Islet of Langerhans (tissue), 1 donor: ENCODE measurements around the gene CDC42BPG.
"Not testable (repeated sequence)": the region's sequence is repeated elsewhere in the genome, so short reads cannot be mapped to it uniquely, and the experiment has no call there.

ENCODE experiments used
- FAIRE-seq: peaks from one replicate; lab custom pipeline; 2011; peaks lifted over from hg19 to GRCh38; lab: Jason Lieb, UNC

The CDC42BPG gene

DNA sequence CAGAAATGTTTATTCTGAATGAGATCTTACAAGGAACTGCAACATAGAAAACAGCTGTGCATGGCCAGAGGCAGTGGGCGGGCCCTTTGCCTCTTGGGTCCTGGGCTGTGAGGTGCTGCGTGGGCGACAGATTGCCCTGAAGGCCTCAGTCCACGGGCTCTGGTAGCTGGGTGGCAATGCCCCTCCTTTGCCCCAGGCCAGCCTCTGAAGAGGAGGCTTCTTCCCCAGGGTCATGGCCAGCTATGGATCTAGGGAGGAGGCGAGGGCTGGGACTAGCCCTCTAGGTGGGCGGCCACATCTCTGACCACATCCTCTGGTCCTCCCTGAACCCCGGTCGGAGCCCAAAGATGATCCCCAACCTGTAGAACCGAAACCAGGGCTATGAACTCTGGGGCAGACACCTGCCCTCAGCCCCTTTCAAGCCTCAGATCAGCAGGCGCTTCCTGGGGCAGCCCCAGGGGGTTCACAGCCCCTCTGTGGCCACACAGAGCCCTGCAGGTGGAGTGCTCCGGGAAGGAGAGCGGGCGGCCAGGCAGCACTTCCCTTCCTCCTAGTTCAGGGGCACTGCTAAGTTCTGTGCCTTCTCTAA is 6.6 kb upstream of the CDC42BPG start:
- FAIRE-seq, result no peak

DNA sequence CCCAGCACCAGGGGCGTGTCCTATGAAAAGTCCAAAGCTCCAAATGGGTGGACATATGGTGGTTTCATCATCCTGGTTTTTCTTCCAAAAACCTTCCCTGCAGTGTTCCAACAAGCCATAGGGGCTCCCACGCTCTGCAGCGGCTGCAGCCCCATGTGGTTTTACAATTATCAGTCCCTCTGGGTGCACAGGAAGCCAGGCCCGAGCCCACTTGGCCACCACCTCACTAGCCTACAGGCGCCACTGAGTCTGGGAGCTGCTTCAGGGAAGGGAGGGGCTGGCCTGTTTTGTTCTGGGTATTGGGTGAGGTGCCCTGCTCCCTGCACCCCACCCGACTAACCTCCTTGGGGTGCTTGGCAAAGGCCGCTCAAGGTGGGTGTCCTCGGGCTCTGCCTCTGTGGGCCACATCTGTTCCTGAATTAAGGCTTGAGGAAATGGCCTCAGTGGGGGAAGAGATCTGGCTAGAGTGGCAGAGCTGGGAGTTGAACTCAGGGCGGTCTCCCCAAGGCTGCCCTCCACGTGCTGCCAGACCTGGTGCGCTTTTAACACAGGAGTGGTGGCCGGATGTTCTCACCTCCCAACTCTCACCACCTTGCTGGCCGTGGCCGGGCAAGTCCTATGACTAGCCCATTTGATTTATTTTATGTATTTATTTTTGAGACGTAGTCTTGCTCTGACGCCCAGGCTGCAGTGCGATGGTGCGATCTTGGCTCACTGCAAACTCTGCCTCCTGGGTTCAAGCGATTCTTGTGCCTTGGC is 5.3 kb upstream of the CDC42BPG start:
- FAIRE-seq, result no peak

DNA sequence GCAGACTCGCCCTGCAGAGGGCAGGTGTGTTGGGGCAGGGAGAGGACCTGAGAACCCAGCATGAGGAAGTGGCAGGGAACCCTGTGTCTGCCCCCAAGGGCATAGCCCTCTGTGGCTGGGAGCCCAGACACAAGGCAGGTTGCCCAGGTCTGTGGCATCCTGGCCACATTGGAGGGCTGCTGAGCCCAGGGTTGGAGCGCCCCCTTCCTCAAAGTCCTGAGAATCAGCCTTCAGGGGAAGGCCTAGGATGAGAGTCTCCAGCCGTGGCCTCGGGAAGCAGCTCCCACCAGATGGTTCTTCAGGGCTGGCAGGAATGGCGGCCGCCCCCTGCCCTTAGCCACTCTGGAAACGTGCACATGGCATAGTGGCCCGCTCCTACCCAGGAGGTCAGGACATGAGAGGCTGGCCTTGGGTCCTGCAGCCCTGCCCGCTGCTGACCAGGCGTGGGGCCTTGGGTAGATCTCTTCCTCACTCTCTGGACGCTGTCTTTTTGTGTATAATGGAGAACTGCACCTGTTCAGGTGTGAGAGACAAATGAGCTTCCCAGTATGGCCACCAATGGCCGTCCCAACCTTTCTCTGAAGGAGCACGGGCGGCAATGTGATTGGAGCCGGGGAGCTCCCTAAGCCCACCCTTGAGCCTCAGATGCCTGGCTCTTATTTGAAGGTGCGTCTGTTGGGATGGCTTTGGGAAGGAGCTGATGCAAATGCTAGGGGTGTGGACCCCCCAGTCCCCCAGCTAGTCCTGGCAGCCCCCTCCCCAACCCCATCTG is 4.6 kb upstream of the CDC42BPG start:
- FAIRE-seq, result no peak

- no peak for FAIRE-seq
These were observed 3.9 kb upstream of the CDC42BPG start for GRCh38 chr11:64848214-64848825.

- FAIRE-seq, result no peak
These were observed 2.7 kb upstream of the CDC42BPG start for GRCh38 chr11:64846998-64847666.

GRCh38 chr11:64845776-64846129 is 1.3 kb upstream of the CDC42BPG start:
- not testable (repeated sequence) for FAIRE-seq

GRCh38 chr11:64845129-64845775 is 799 bp upstream of the CDC42BPG start:
- no peak for FAIRE-seq

GRCh38 chr11:64843686-64844329 is 645 bp downstream of the CDC42BPG start:
- FAIRE-seq, result no peak

GRCh38 chr11:64842851-64843685 is 1.4 kb downstream of the CDC42BPG start:
- FAIRE-seq, result no peak

DNA sequence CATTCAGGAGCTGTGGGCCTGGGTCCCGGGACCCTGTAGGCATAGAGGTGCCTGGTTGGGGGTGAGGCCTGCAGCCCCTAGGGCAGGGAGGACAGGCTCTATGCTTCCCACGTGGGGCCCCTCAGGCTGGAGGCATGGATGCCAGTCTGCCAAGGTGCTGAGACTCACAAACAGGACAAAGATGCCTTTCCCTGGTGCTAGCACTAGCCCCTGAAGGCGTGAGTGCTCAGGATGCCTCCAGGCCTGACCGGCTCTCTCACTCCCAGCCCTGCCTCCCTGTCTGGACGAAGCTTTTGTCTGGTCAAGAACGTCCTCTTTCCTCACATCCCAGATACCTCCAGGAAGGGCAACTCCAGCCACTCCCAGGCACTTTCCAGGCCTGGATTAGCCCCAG is 2.1 kb downstream of the CDC42BPG start:
- no peak for FAIRE-seq

DNA sequence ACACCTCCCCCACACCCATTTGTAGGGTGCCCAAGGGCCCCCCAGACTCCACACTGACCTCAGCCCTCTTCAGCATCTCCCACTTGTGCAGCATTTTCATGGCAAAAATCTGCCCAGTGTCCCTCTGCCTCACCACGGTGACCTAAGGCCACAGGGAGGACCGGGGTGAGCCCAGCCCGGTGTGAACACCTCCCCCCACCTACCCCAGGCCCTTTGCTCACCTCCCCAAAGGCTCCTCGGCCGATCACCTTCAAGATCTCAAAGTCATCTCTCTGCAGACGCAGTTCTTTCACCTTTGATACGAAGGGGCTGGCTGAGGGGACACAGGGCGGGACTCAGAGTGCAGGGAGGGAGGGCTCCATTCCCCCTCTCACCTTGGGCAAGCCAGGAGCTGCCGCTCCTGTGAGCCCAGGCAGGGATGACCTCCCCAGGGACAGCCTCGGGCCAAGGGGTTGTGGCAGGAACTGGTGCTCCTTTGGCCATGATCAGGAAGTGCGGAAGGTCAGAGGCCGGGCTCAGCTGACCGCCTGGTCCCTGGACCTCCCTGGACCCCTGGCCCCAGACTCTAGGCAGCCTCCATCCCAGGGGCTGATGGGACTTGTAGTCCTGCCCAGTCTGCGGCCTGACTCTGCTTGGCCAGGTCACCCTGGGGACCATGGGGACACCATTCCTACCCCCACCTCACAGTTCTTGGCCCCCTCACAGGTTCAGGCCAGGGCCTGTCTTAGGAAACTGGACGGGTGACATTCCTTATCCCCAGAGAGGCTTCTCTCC is 2.7 kb downstream of the CDC42BPG start:
- FAIRE-seq, result no peak

DNA sequence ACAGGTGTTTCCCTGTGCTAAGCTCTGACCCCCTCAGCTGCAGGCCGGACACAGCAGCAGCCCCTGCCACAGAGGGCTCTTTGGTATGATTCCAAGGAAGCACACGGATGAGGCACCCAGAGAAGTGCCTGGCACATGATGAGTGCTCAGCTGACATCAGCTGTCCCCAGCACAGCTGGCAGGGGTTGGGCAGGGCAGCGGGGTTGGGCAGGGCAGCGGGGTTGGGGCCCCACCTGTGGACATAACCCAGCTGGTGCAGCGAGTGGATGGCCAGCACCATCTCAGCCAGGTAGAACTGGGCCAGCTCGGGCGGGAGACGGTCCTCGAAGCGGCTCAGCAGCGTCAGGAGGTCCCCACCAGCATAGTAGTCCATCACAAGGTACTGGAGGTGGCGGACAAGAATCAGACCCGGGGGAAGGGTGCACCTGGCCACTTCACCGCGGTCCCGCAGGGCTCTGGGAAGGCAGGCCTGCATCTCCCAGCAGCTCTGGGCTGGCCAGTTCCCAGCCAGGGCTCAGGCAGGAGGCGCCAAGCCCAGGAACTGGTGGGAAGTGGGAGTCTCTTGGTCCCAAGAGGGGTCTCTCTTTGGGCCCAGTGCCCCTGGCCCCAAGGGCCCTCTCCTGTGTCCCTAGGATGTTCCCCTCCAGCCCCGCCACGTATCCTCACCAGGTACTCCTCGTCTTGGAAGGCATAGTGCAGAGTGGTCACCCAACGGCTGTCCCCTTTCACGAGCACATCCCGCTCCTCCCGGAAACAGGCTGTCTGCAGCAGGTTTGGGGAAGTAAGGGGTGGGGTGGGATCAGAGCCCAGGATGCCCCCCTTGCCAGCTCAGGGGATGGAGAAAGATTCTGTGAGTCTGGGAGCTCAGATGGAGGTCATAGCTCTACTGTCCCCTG is 4.3 kb downstream of the CDC42BPG start:
- FAIRE-seq, result no peak

DNA sequence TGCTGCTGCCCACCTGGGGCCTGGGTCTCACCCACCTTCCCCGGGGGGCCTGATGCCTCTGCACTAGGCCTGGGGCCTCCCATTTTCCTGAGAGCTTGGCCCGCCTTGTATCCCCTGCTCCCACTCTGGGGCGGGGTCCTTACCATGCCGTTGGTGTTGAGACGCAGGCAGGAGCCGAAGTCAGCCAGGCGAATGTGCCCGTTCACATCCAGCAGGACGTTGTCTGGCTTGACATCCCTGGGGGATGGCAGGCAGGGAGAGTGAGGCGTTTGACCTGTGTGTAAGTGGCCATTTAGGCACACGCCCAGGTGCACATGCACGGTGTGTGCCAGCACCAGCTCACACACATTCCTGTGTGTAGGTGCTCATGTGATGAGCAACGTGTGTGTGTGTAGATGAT is 5.1 kb downstream of the CDC42BPG start:
- FAIRE-seq, result no peak

GRCh38 chr11:64838600-64839334 is 5.7 kb downstream of the CDC42BPG start:
- no peak for FAIRE-seq

DNA sequence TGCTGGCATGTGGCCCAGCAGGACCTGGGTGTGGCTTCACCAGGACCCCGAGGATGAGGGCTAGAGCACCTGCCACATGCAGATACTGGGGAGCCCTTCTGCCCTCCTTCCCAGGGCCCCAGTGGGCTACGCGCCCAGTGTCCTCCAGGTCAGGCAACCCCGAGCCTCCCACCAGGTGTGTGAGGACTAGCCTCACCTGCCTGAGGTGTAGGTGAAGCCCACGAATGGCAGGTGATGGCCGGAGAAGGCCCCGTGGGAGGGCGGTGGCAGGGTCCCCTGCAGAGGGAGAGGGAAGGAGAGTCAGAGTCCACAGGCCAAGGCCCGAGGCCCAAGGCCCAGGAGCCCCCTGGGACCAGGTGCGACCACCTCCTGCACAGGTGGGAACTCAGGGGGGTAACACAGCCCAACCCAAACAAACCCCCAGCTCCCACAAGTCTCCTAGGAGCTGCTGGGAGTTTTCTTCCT is 6.5 kb downstream of the CDC42BPG start:
- no peak for FAIRE-seq

GRCh38 chr11:64836448-64837072 is 7.9 kb downstream of the CDC42BPG start:
- no peak for FAIRE-seq
